SHP77 (cell line): Measurements from ENCODE around the gene DMRT1.

ENCODE experiments used
- DNase-seq, 2 experiments: peaks; one replicate each; lab custom pipeline; 2025; lab: John Stamatoyannopoulos, UW

Gene DMRT1

GRCh38 chr9:1001838-1002237 is 160.3 kb downstream of the DMRT1 start:
- DNase-seq: no peak

- no peak for DNase-seq
Observed at GRCh38 chr9:1002678-1003077, 161.2 kb downstream of the DMRT1 start.

- peak in 1 of 2 experiments; percentile 36 for DNase-seq
Observed at GRCh38 chr9:1005043-1005667, 163.7 kb downstream of the DMRT1 start.

- no peak for DNase-seq
Observed at GRCh38 chr9:1007312-1007711, 165.8 kb downstream of the DMRT1 start.

GRCh38 chr9:1008216-1008615 is 166.7 kb downstream of the DMRT1 start:
- DNase-seq: no peak

GRCh38 chr9:1009101-1009707 is 167.7 kb downstream of the DMRT1 start:
- peak; percentile 29 to 36 for DNase-seq

- no peak for DNase-seq
Observed at GRCh38 chr9:1013021-1013420, 171.5 kb downstream of the DMRT1 start.

- DNase-seq: no peak
Observed at GRCh38 chr9:1014225-1014624, 172.7 kb downstream of the DMRT1 start.

GRCh38 chr9:1014640-1015039 is 173.1 kb downstream of the DMRT1 start:
- no peak for DNase-seq

GRCh38 chr9:1018121-1018520 is 176.6 kb downstream of the DMRT1 start:
- DNase-seq: no peak
